ENCODE data around the gene SUMO1. TPM values are rescaled to one million over a fixed set of nuclear protein-coding genes. Genes with fewer than 3 reads are reported as not detected.

The SUMO1 gene
- total RNA-seq, 1 experiment from 2014 or later, result 133 TPM

- no peak for DNase-seq (ENCODE audit: low read depth)
Measured at GRCh38 chr2:202157211-202157990, 81.0 kb downstream of the SUMO1 start.

Other genes with a start within 250 kb of the SUMO1 start
- 13.5 and 14.5 TPM in 2 replicates for gene FZD7, start 204.7 kb downstream of the SUMO1 start, total RNA-seq (2014; rRNA removed)
- gene KIAA2012, start 165.3 kb downstream of the SUMO1 start, total RNA-seq (2014; rRNA removed), result not detected in 2 replicates
- 82.0 and 127 TPM in 2 replicates for gene NOP58, start 27.2 kb upstream of the SUMO1 start, total RNA-seq (2014; rRNA removed)
- gene BMPR2, start 137.7 kb upstream of the SUMO1 start, total RNA-seq (2014; rRNA removed), result 18.9 and 22.7 TPM in 2 replicates

Data from LHCN-M2 (cell line).